GM18508 (cell line): ENCODE results near the gene ADAMTS8.

Source experiments
- ATAC-seq: cut with Tn5 transposase; IDR thresholded peaks from one replicate; pipeline ENCODE4 v1.9.1; 2021; ENCODE audit warnings: moderate number of reproducible peaks; ENCODE audit not compliant: insufficient read depth, unreplicated experiment

The ADAMTS8 gene

GRCh38 chr11:130464291-130464812 is 35.9 kb upstream of the ADAMTS8 start:
- no peak for ATAC-seq

- no peak for ATAC-seq
Observed at GRCh38 chr11:130462931-130463330, 34.5 kb upstream of the ADAMTS8 start.

GRCh38 chr11:130462101-130462885 is 33.9 kb upstream of the ADAMTS8 start:
- no peak for ATAC-seq

GRCh38 chr11:130459521-130459920 is 31.1 kb upstream of the ADAMTS8 start:
- no peak for ATAC-seq

GRCh38 chr11:130458410-130458729 is 30.0 kb upstream of the ADAMTS8 start:
- ATAC-seq: no peak

- ATAC-seq: no peak
Observed at GRCh38 chr11:130457623-130458409, 29.4 kb upstream of the ADAMTS8 start.

GRCh38 chr11:130456286-130456685 is 27.9 kb upstream of the ADAMTS8 start:
- no peak for ATAC-seq

- no peak for ATAC-seq
Observed at GRCh38 chr11:130455483-130456127, 27.2 kb upstream of the ADAMTS8 start.

GRCh38 chr11:130454491-130455252 is 26.3 kb upstream of the ADAMTS8 start:
- ATAC-seq: no peak

GRCh38 chr11:130452940-130453339 is 24.5 kb upstream of the ADAMTS8 start:
- no peak for ATAC-seq

- ATAC-seq: no peak
Observed at GRCh38 chr11:130452176-130452575, 23.8 kb upstream of the ADAMTS8 start.

- ATAC-seq: no peak
Observed at GRCh38 chr11:130451231-130452019, 23.0 kb upstream of the ADAMTS8 start.

GRCh38 chr11:130449996-130450769 is 21.8 kb upstream of the ADAMTS8 start:
- ATAC-seq: no peak

GRCh38 chr11:130449310-130449990 is 21.0 kb upstream of the ADAMTS8 start:
- ATAC-seq: no peak

GRCh38 chr11:130448416-130449309 is 20.3 kb upstream of the ADAMTS8 start, which contains the start of gene ADAMTS15:
Gene ADAMTS15, plus strand, starts transcription at chr11:130448645. Its CDS starts 329 bp downstream, at chr11:130448974.
- no peak for ATAC-seq

- no peak for ATAC-seq
Observed at GRCh38 chr11:130448039-130448415, 19.6 kb upstream of the ADAMTS8 start.

GRCh38 chr11:130445788-130446187 is 17.4 kb upstream of the ADAMTS8 start:
- ATAC-seq: no peak
